HEK293 (cell line): ENCODE results near the gene SNAPIN.

Experiments used
- BCL11A ChIP-seq: fragments of 450-650 bp; formaldehyde crosslinking; IDR thresholded peaks from 2 replicates; pipeline ENCODE4 v1.5.1; 2016; ENCODE audit warnings: low read depth, missing biosample characterization, missing genetic modification characterization
- CTCF ChIP-seq: fragments of 450-650 bp; formaldehyde crosslinking; IDR thresholded peaks from 2 replicates; pipeline ENCODE4 v1.5.1; 2016; ENCODE audit warnings: missing biosample characterization, missing genetic modification characterization
- HOXA7 ChIP-seq: sonication (generic); formaldehyde crosslinking; IDR thresholded peaks from 2 replicates; pipeline ENCODE4 v1.8.1; 2022; ENCODE audit warnings: missing genetic modification reagents, borderline replicate concordance
- SALL2 ChIP-seq: fragments of 450-650 bp; formaldehyde crosslinking; IDR thresholded peaks from 2 replicates; pipeline ENCODE4 v1.5.0; 2017; ENCODE audit warnings: missing biosample characterization, mild to moderate bottlenecking, missing genetic modification characterization, borderline replicate concordance
- TCF7L2 ChIP-seq: IDR thresholded peaks from 2 replicates; pipeline ENCODE4 v1.6.1; 2011; ENCODE audit warnings: low read depth, mild to moderate bottlenecking, inconsistent platforms, low read length, moderate library complexity, borderline replicate concordance
- YY1 ChIP-seq: fragments of 450-650 bp; formaldehyde crosslinking; IDR thresholded peaks from 2 replicates; pipeline ENCODE4 v1.5.1; 2018; ENCODE audit warnings: missing biosample characterization, missing genetic modification characterization
- ZBTB11 ChIP-seq: fragments of 450-650 bp; formaldehyde crosslinking; conservative IDR thresholded peaks from 2 replicates; pipeline ENCODE4 v1.5.1; 2016; ENCODE audit warnings: low read depth, missing biosample characterization, missing genetic modification characterization
- ZBTB7A ChIP-seq: fragments of 450-650 bp; formaldehyde crosslinking; IDR thresholded peaks from 2 replicates; pipeline ENCODE4 v1.5.1; 2016; ENCODE audit warnings: low read depth, missing biosample characterization, missing genetic modification characterization
- ZNF114 ChIP-seq: fragments of 450-650 bp; formaldehyde crosslinking; IDR thresholded peaks from 2 replicates; pipeline ENCODE4 v1.5.0; 2017; ENCODE audit warnings: missing biosample characterization, missing genetic modification characterization
- ZNF423 ChIP-seq: fragments of 450-650 bp; formaldehyde crosslinking; IDR thresholded peaks from 2 replicates; pipeline ENCODE4 v1.5.1; 2016; ENCODE audit warnings: missing biosample characterization, missing genetic modification characterization
- ZNF473 ChIP-seq: fragments of 450-650 bp; formaldehyde crosslinking; IDR thresholded peaks from 2 replicates; pipeline ENCODE4 v1.5.1; 2017; ENCODE audit warnings: missing biosample characterization, missing genetic modification characterization
- ZNF776 ChIP-seq: fragments of 450-650 bp; formaldehyde crosslinking; IDR thresholded peaks from 2 replicates; pipeline ENCODE4 v1.5.0; 2017; ENCODE audit warnings: missing biosample characterization, missing genetic modification characterization, borderline replicate concordance

GRCh38 chr1:153662269-153662668 lies 3.8 kb downstream of the SNAPIN start:
- TF ChIP-seq BCL11A (tag by site-specific recombination) (no peak), CTCF (tag by site-specific recombination) (no peak), SALL2 (tag by site-specific recombination) (no peak), ZBTB7A (no peak), ZNF776 (no peak), HOXA7 (CRISPR knock-in tag) (no peak), ZNF473 (tag by site-specific recombination) (no peak), YY1 (tag by site-specific recombination) (no peak), ZBTB11 (no peak), TCF7L2 (no peak), ZNF114 (tag by site-specific recombination) (no peak), ZNF423 (tag by site-specific recombination) (no peak)
